ENCODE measurements around the gene SPAG16.

GRCh38 chr2:213559053-213559452, 274.8 kb downstream of the SPAG16 start:
- TF ChIP-seq POLR2A (IDR thresholded peaks at IDR 0.05; ENCODE audit: low read depth, low read length) (no peak), TAF1 (IDR thresholded peaks at IDR 0.05; ENCODE audit: borderline replicate concordance, low read depth, low read length) (no peak), POLR2AphosphoS5 (IDR thresholded peaks at IDR 0.05; ENCODE audit: low read depth, low read length) (no peak)
